ENCODE measurements around the gene SMIM14.

- no peak for TF ChIP-seq CTCF (IDR thresholded peaks at IDR 0.05)
- no peak for TF ChIP-seq POLR2A (IDR thresholded peaks at IDR 0.05)
- TF ChIP-seq POLR2AphosphoS5 (IDR thresholded peaks at IDR 0.05; ENCODE audit: insufficient read depth in 1 of 2, low read depth in 1 of 2) = no peak
Observed at GRCh38 chr4:39562792-39563191, 75.9 kb downstream of the SMIM14 start.
